Spleen (tissue), 7 donors: ENCODE measurements around the gene RGL4.

Source experiments
- POLR2A ChIP-seq, 3 donors: fragments of 450-650 bp; IDR thresholded peaks; one replicate each; pipeline ENCODE4 v1.5.1; 2017; ENCODE audit warnings: antibody characterized with exemption in 3 of 3, mild to moderate bottlenecking in 1 of 3
- TF ChIP-seq, protein P1 (sequence below), 11 experiments: fragments of 200-600 bp in 7 of 11; fragments of 450-650 bp in 4 of 11; sonication (generic) in 4 of 11; IDR thresholded peaks in 8 of 11; conservative IDR thresholded peaks in 3 of 11; 1 replicate in 7 of 11; 2 replicates in 4 of 11; pipeline versions ENCODE4 v1.4.0 to v1.8.0; 2016 to 2021; ENCODE audit warnings: antibody characterized with exemption in 11 of 11, inconsistent platforms in 4 of 11, mild to moderate bottlenecking in 1 of 11
- donor health status: DM: no; HTN: no; CAD: no; lungs with moderate emphysema.
- donor health status: DM: no; HTN: no; CAD: no.
- donor health status: DM: no; HTN: no; CAD: no.

DNA sequence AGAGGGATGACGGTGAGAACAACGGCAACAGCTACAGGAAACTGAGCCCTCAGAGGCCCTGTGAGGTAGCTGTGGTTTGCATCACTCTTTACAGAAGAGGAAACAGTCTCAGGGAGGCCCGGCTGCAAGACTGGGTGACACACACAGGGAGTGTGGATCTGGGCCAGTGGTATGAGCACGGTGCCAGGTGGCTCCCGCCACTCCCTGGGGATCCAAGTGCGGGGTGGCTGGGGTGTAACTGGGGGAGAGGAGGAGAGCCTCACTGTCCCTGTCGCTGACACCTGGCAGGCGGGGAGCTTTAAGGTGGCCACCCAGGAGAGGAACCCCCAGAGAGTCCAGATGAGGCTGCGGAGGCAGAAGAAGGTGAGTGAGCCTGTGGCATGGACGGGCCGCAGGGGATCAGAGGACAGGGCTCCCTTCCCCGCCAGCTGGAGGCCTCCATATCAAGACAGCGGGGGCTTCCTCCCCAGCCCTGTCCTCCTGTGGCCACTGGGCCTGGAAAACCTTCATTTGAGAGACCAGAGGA lies 5.6 kb downstream of the RGL4 start:
- TF ChIP-seq, protein P1, sequence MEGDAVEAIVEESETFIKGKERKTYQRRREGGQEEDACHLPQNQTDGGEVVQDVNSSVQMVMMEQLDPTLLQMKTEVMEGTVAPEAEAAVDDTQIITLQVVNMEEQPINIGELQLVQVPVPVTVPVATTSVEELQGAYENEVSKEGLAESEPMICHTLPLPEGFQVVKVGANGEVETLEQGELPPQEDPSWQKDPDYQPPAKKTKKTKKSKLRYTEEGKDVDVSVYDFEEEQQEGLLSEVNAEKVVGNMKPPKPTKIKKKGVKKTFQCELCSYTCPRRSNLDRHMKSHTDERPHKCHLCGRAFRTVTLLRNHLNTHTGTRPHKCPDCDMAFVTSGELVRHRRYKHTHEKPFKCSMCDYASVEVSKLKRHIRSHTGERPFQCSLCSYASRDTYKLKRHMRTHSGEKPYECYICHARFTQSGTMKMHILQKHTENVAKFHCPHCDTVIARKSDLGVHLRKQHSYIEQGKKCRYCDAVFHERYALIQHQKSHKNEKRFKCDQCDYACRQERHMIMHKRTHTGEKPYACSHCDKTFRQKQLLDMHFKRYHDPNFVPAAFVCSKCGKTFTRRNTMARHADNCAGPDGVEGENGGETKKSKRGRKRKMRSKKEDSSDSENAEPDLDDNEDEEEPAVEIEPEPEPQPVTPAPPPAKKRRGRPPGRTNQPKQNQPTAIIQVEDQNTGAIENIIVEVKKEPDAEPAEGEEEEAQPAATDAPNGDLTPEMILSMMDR (IDR thresholded peaks at IDR 0.05 in 8 of 11, conservative IDR thresholded peaks at IDR 0.05 in 3 of 11), result peak in 1 of 11 experiments; percentile 13
- TF ChIP-seq POLR2A (IDR thresholded peaks at IDR 0.05), result no peak
